WI38 (cell line): ENCODE results near the gene RELL1.

Source experiments
- H3K4me3 ChIP-seq: 2 replicates; pipeline ENCODE4 v1.5.1; 2011; ENCODE audit warnings: low read depth, mild to moderate bottlenecking, control low read depth, low read length
- CTCF ChIP-seq: IDR thresholded peaks from 2 replicates; pipeline ENCODE4 v1.5.1; 2012; ENCODE audit warnings: low read depth, mild to moderate bottlenecking, control low read depth, low read length

RELL1 gene

GRCh38 chr4:37715889-37716402, 29.8 kb upstream of the RELL1 start:
- no peak for TF ChIP-seq CTCF
- H3K4me3 ChIP-seq: no peak overlapping the region

GRCh38 chr4:37710491-37710890, 24.3 kb upstream of the RELL1 start:
- no peak for TF ChIP-seq CTCF
- no peak overlapping the region for H3K4me3 ChIP-seq

GRCh38 chr4:37706032-37706431, 19.9 kb upstream of the RELL1 start:
- no peak overlapping the region for H3K4me3 ChIP-seq
- TF ChIP-seq CTCF: no peak

GRCh38 chr4:37705571-37705970, 19.4 kb upstream of the RELL1 start:
- no peak overlapping the region for H3K4me3 ChIP-seq
- no peak for TF ChIP-seq CTCF

- no peak overlapping the region for H3K4me3 ChIP-seq
- TF ChIP-seq CTCF: no peak
These were observed 13.8 kb upstream of the RELL1 start for GRCh38 chr4:37699868-37700481.

GRCh38 chr4:37697566-37697965, 11.4 kb upstream of the RELL1 start:
- H3K4me3 ChIP-seq: no peak overlapping the region
- no peak for TF ChIP-seq CTCF

GRCh38 chr4:37693450-37694190, 7.4 kb upstream of the RELL1 start:
- H3K4me3 ChIP-seq: no peak overlapping the region
- no peak for TF ChIP-seq CTCF
